HG02840 (cell line): ENCODE measurements around the gene TNIK.

Source experiments
- ATAC-seq: cut with Tn5 transposase; IDR thresholded peaks from one replicate; pipeline ENCODE4 v1.9.1; 2021; ENCODE audit warnings: mild to moderate bottlenecking, moderate library complexity, moderate number of reproducible peaks; ENCODE audit not compliant: unreplicated experiment, low FRiP score

The TNIK gene

GRCh38 chr3:171459942-171460724 lies at the start of gene TNIK:
Gene TNIK (minus strand): TSS chr3:171460405. CDS start chr3:171460063, 342 bp downstream.
- ATAC-seq: peak; percentile 82

DNA sequence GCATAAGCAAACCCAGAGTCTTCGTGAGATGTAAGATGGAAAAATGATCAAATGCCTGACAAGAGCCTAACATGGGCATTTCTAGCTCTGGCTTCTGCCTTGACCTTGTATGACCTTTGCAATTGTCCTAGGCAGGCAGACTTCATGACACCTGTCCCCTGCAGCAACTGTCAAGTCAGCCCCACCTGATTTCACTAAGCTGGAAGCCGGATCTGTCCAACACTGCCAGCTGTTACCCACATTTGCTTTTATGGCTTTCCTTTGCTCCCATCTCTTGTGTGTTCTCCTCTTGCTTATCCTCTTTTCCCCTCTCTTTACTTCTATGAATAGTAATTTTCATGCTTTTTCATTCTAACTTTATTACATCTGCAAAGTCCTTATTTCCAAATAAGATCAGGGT lies 48.5 kb upstream of the TNIK start:
- no peak for ATAC-seq

GRCh38 chr3:171508206-171508605 lies 48.0 kb upstream of the TNIK start:
- no peak for ATAC-seq

DNA sequence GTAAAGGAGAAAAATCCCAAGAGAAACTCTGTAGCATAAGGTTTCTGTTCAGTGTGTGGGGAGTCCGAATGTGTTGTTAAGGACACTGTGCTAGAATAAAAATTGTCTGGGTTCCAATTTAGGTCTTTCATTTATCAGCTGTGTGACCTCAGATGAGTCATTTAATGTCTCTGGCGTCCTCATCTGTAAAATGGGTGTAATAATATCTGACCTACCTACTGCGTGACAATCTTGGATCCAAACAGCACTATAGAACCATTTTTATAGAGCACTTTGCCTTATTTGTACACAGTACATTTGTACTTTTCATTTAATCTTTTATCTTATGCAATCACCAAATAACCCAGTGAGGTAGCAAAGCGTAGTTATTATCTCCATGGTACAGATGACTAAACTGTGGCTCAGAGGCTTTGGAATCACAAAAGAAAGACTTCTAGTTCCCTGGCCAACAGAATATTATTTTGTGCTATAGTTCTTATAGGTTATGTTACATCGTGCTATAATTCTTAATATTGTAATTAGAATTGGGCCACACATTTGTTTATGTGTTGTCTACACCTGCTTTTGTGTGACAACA lies 46.6 kb upstream of the TNIK start:
- no peak for ATAC-seq

GRCh38 chr3:171505822-171506333 lies 45.7 kb upstream of the TNIK start:
- ATAC-seq: no peak

DNA sequence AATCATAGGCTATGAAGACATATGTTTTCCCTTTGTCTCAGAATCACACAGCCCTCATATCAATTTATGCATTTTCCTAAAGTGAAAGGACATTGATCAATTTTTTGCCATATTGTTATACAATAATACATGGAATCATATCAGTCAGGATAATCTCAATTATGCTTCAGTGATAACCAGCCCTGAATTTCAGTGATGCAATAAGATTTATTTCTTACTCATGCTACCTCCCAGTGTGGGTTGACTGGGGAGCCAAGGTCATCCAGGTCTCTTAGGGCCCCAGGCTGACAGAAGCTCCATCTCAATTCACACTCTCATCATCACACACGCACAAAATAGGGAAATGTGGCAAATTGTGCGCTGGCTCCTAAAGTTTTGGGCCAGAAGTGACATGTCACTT lies 44.2 kb upstream of the TNIK start:
- ATAC-seq: no peak

DNA sequence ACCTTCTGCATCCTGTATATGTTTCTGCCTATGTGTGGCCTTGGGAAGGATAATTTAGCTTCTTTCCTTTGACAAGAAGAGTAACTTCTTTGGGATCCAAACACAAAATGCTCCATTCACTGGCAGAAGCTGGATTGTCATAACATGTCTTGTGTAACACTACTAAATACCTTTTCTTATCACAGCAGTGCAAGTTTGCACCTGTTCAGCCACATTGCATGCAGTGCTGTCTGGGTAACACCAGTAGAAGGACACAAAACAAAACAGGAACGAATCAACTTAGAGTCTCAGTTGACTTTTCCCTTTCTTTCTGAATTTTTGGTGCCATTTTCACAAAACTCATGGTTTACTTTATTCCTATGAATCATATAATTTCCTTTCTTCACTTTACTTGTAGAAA lies 43.6 kb upstream of the TNIK start:
- ATAC-seq: no peak

- no peak for ATAC-seq
Measured at GRCh38 chr3:171498921-171499320, 38.7 kb upstream of the TNIK start.

DNA sequence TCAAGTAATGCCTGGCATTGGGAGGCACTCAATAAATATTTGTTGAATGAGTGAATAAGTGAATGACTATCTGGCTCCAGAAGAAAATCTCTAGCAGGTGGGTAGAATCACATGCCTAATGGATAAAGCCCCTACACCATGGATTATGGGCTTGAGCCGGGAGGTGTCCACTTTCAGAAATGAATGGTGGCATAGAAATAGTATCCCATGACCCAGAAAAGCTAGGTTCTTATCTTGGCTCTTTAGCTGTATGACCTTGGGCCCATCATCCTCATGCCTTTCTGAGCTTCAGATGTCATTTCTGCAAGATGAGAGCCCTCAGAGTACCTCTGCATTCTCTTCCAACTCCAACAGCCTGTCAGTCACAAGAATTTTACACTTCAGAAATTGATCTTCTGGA lies 37.3 kb upstream of the TNIK start:
- no peak for ATAC-seq

DNA sequence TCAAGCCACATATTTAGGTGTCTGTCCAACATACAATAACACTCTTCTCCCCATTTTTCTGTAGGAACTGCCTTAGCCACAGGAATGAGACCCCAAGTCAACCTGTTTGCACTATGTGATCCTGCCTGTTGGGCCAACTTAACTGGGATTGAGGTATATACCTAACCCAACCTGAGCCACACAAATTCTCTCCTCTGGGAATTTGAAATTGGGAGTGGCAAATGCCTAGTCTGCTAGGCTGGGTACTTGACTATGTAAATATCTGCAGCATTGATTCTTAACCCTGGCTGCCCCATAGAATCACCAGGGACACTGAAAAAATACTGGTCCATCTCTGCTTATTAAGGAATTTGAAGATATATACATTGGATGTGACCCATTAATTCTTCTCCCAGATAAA lies 35.2 kb upstream of the TNIK start:
- ATAC-seq: no peak

DNA sequence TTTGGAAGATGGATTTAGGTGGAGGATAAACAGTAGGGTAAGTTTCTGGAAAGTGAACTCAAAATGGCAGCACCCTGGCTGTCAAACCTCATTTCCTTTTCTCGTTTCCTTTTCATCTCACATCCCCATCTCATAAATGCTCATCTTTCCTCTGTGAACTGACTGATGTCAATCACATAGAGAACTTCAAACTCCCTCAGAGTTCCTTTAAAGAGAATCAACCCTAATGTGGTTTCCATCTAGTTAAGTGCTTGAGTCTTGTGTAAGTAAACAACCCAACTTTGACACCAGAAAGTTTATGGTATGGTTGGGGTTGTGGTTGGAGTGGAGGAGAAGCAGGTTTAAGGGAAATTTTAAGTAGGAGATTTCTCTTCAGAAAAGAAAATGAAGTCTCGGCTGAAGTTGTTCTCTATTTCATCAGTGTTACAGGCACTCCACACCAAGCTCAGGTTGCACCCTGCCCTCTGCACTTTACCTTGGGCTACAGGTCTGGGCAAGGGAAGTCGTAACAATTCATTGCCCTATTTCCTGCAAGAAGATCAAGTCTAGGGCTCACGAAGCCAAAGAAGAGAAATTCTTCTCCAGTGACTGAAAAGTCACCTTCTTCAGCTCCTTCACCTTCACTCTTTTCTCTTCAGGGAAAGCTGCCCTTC lies 34.4 kb upstream of the TNIK start:
- ATAC-seq: no peak

- ATAC-seq: no peak
Measured at GRCh38 chr3:171491361-171491760, 31.2 kb upstream of the TNIK start.

DNA sequence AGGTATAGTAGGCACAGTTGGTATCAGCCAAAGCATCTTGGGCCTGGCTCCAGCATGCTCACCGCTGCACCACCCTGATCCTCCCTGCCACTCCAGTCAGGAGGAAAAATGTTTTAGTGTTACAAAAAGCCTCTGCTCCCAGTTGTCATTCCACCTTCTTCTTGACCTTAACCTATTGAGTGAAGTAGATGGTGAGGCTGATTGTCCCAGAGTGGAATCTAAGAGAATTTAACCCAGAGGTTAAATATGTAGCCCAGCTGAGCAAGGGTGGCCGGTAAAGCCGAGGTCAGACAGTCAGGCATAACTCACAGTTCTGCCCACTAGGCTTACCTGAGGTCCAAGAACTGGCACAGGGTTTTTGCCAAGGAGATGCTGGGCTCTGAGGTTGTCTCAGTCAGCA lies 30.7 kb upstream of the TNIK start:
- no peak for ATAC-seq

DNA sequence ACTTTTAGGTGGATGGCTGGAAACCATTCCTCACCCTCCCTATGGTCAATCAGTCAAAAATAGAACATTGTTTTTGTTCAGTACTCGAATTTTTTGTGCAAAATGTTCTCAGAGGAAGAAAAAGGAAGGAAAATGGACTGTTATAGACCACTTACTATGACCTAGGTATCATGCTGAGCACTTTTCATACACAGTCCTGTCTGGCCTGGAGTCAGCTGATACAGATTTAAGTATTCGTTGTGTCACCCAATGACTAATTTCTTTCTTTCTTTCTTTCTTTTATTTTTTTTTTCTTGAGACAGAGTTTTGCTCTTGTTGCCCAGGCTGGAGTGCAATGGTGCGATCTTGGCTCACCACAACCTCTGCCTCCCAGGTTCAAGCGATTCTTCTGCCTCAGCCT lies 29.1 kb upstream of the TNIK start:
- ATAC-seq: no peak

DNA sequence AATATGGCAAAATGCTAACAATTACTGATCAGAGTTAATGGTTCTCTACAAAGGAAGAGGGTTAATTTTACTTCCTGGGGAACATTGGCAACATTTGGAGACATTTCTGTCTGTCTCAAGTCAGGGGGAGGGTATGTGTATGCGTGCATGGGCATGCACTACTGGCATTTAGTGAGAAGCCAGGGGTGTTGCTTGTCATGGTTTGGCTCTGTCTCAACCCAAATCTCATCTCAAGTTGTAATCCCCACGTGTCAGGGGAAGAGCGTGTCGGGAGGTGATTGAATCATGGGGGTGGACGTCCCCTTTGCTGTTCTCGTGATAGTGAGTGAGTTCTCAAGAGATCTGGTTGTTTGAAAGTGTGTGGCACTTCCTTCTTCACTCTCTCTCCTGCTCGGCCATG lies 28.3 kb upstream of the TNIK start:
- ATAC-seq: no peak

DNA sequence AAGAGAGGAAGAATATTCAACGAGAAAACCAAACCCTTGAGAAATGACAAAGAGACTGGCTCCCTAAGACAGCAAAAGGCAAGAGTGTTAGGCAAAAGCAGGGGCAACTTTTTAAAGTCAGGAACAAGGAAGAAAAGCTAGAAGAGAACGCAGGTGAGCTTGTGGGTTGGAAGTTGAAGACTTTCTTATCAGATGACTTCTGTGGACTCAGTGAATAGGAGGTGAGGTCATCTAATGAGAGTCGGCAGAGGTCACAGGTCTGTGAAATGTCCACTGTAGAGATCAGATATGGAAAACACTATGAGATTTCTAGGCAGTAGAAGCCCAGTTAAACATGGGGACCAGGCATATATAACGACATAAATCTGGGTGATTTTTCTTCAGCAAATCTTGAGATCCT lies 27.2 kb upstream of the TNIK start:
- ATAC-seq: no peak

DNA sequence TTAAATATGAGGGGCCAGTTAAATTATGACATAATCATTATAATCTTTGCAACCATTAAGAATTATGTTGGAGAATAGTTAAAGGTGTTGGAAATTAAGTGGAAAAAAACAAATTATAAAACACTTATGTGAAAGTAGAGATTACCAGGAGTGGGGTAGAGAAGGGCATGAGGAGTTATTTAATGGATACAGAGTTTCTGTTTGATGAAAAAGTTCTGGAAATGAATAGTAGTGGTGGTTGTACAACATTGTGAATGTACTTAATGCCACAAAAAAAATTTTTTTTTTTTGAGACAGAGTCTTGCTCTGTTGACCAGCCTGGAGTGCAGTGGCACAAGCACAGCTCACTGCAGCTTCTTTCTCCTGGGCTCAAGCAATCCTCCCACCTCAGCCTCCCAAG lies 25.1 kb upstream of the TNIK start:
- no peak for ATAC-seq

- ATAC-seq: no peak
Measured at GRCh38 chr3:171481011-171481410, 20.8 kb upstream of the TNIK start.

DNA sequence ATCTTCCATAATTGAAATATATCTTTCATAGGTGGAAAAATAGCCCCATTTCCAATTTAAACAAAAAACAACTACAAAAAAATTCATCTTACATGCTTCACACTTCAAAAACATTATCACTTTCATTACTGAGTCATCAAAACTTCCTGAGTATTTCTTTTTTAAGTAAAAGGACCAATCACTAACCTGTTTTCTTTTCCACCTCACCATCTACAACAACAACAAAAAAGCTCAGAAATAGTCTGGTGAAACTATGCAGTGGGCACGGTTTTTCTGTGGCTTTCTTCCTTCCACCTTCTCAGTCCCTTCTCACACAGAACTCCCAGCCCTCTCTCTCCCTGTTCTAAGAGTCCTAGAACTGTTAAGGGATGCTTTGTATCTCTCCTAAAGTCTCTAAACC lies 20.3 kb upstream of the TNIK start:
- no peak for ATAC-seq

- ATAC-seq: no peak
Measured at GRCh38 chr3:171476532-171477102, 16.4 kb upstream of the TNIK start.

DNA sequence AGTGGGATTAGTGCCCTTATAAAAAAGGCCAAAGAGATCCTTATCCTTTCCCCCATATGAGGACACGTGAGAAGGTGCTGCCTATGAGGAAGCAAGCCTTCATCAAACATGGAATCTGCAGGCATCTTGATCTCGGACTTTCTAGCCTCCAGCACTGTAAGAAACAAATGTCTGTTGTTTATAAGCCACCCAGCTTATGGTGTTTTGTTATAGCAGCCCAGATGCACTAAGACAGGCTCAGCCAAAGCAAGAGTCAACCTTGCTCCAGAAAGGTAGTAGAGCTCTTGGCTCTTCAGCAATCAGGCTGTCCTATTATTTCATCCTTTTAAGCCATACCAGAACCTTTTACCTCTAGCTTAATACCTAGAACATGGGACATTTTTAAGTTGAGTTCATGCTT lies 12.3 kb upstream of the TNIK start:
- no peak for ATAC-seq
